GM19328 (cell line): ENCODE results near the gene SERTAD1.
A peak's percentile ranks its signal among the peaks of the same experiment; 100 is the strongest.
"Not testable (repeated sequence)": the region's sequence is repeated elsewhere in the genome, so short reads cannot be mapped to it uniquely, and the experiment has no call there.

Experiments used
- ATAC-seq: cut with Tn5 transposase; IDR thresholded peaks from one replicate; pipeline ENCODE4 v1.9.1; 2021; ENCODE audit warnings: mild to moderate bottlenecking, moderate library complexity; ENCODE audit not compliant: unreplicated experiment

The SERTAD1 gene

GRCh38 chr19:40453151-40453735, 27.5 kb upstream of the SERTAD1 start:
- ATAC-seq, result no peak

GRCh38 chr19:40452016-40452415, 26.2 kb upstream of the SERTAD1 start:
- no peak for ATAC-seq

- ATAC-seq, result no peak
Measured at GRCh38 chr19:40450664-40451063, 24.9 kb upstream of the SERTAD1 start.

GRCh38 chr19:40449506-40449905, 23.7 kb upstream of the SERTAD1 start:
- no peak for ATAC-seq

- no peak for ATAC-seq
Measured at GRCh38 chr19:40446263-40446784, 20.5 kb upstream of the SERTAD1 start.

- ATAC-seq, result no peak
Measured at GRCh38 chr19:40445780-40446262, 20.0 kb upstream of the SERTAD1 start.

- ATAC-seq, result no peak
Measured at GRCh38 chr19:40444825-40445312, 19.1 kb upstream of the SERTAD1 start.

GRCh38 chr19:40444000-40444824, 18.4 kb upstream of the SERTAD1 start, which contains the start of gene SERTAD3:
SERTAD3 (minus strand) TSS chr19:40444335; CDS start chr19:40442080, 2,255 bp downstream.
- peak; percentile 60 for ATAC-seq

- peak; percentile 58 for ATAC-seq
Measured at GRCh38 chr19:40443131-40443999, 17.6 kb upstream of the SERTAD1 start.

GRCh38 chr19:40442328-40443130, 16.7 kb upstream of the SERTAD1 start:
- ATAC-seq, result no peak

GRCh38 chr19:40441719-40442253, 16.0 kb upstream of the SERTAD1 start:
- no peak for ATAC-seq

- no peak for ATAC-seq
Measured at GRCh38 chr19:40438284-40438683, 12.5 kb upstream of the SERTAD1 start.

- ATAC-seq, result no peak
Measured at GRCh38 chr19:40433391-40434216, 7.8 kb upstream of the SERTAD1 start.

GRCh38 chr19:40432760-40433159, 7.0 kb upstream of the SERTAD1 start:
- not testable (repeated sequence) for ATAC-seq

GRCh38 chr19:40431698-40432097, 5.9 kb upstream of the SERTAD1 start:
- ATAC-seq, result no peak

GRCh38 chr19:40430242-40430641, 4.5 kb upstream of the SERTAD1 start:
- ATAC-seq, result not testable (repeated sequence)

GRCh38 chr19:40428197-40428596, 2.4 kb upstream of the SERTAD1 start:
- not testable (repeated sequence) for ATAC-seq

- no peak for ATAC-seq
Measured at GRCh38 chr19:40424637-40425449, 949 bp downstream of the SERTAD1 start.
